ENCODE measurements around the gene BCL2L12. TPM values are rescaled to one million over a fixed set of nuclear protein-coding genes. Genes with fewer than 3 reads are reported as not detected.
A peak's percentile ranks its signal among the peaks of the same experiment; 100 is the strongest.

BCL2L12 gene
- total and polyA plus RNA-seq, 2 donors (not counting 3 experiments of a cell fraction or from before 2014, with no cell fraction given): 49.8 to 58.5 TPM

DNA sequence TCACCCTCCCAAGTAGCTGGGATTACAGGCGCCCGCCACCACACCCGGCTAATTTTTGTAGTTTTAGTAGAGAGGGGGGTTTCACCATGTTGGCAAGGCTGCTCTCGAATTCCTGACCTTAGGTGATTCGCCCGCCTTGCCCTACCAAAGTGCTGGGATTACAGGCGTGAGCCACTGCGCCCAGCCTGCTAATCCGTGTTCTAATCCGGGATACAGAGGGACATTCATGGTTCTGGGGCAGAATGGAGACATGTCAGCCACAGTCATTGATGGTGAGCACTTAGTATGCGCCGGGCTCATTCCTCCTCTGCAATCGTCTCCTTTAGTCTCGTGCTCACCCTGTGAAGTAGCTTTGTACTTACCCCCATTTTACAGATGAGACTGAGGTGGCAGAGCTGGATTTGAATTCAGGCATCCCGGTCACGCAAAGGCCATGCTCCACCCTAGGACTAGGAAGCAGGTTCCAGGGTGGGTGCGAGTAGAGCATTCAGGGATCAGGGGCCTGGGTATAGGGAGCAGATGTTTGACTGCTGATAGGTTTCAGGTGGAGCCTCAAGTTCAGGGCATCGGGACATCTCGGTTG is 34.0 kb upstream of the BCL2L12 start:
- no peaks in the 10 kb centered on the region for H4K20me1 ChIP-seq (replicated peaks; ENCODE audit: control insufficient read depth, extremely low read depth, insufficient read depth, low read length)
- H3K27ac ChIP-seq (ENCODE audit: insufficient read depth, low read depth, low read length): no peak overlapping the region
- H3K9me3 ChIP-seq (replicated peaks; ENCODE audit: control insufficient read depth, insufficient read depth, low read length): no peaks in the 10 kb centered on the region
- H3K9ac ChIP-seq (replicated peaks; ENCODE audit: extremely low read depth, insufficient read depth, low read length): no peak overlapping the region
- H3K4me2 ChIP-seq (ENCODE audit: insufficient read depth, low read length): no peak overlapping the region
- H3K79me2 ChIP-seq (ENCODE audit: control insufficient read depth, insufficient read depth, low read length): peaks cover 2% of the 10 kb centered on the region
- H3K36me3 ChIP-seq (ENCODE audit: control insufficient read depth in 2 of 2, extremely low read depth in 1 of 2, insufficient read depth in 2 of 2, low read length in 2 of 2): peaks cover 0 to 2% of the 10 kb centered on the region in 2 experiments
- no peaks in the 10 kb centered on the region for H3K9me1 ChIP-seq (replicated peaks; ENCODE audit: control insufficient read depth, extremely low read depth, insufficient read depth, low read length)
- FAIRE-seq: no peak
- no peak for TF ChIP-seq EZH2 (IDR thresholded peaks at IDR 0.05; ENCODE audit: borderline replicate concordance, low read depth, low read length, severe bottlenecking)
- TF ChIP-seq FOS (IDR thresholded peaks at IDR 0.05; ENCODE audit: borderline replicate concordance, insufficient read depth, low read length): no peak
- no peak for TF ChIP-seq MYC (IDR thresholded peaks at IDR 0.05; ENCODE audit: low read depth, low read length)
- no peak for TF ChIP-seq CTCF (IDR thresholded peaks at IDR 0.05; ENCODE audit: extremely low read depth in 1 of 2, insufficient read depth in 1 of 2, low read depth in 1 of 2, low read length in 2 of 2)
- no peak for TF ChIP-seq POLR2AphosphoS5 (IDR thresholded peaks at IDR 0.05; ENCODE audit: insufficient read depth, low read depth, low read length)
- no peak for TF ChIP-seq JUN (IDR thresholded peaks at IDR 0.05; ENCODE audit: borderline replicate concordance, insufficient read depth, insufficient read length, low read depth)
- no peak for TF ChIP-seq GATA2 (IDR thresholded peaks at IDR 0.05; ENCODE audit: insufficient read depth, insufficient read length, low read depth, low read length)
- TF ChIP-seq POLR2A (IDR thresholded peaks at IDR 0.05; ENCODE audit: low read depth, low read length): no peak
- TF ChIP-seq MAX (IDR thresholded peaks at IDR 0.05; ENCODE audit: insufficient read depth, insufficient read length): no peak
- peaks cover 10% of the 10 kb centered on the region for H3K4me1 ChIP-seq (ENCODE audit: control insufficient read depth, extremely low read depth, insufficient read depth, low read length)
- TSS peak; percentile 4 for BruUV-seq (replicated peaks)
- no peaks in the 10 kb centered on the region for H3K27me3 ChIP-seq (ENCODE audit: control insufficient read depth in 2 of 2, insufficient read depth in 2 of 2, low read length in 2 of 2)
- H3K4me3 ChIP-seq (replicated peaks in 1 of 3; ENCODE audit: insufficient read depth in 1 of 3, low read depth in 1 of 3, low read length in 3 of 3): no peak overlapping the region
- intact Hi-C loops (cut with micrococcal nuclease): no loop called here
- no peak for DNase-seq (ENCODE audit: low read depth, low spot score)
- POLR2A ChIA-PET: interaction anchor here (1.4 kb wide), 1 partner anchor 8 kb away, joined by 7 read pairs; the partner anchor contains the start of gene RRAS
- no peak overlapping the region for H2AFZ ChIP-seq (ENCODE audit: low read depth, low read length)
- dilution Hi-C loops (cut with MboI; ENCODE audit: extremely low pct_ligation_motif_present, low sequenced_read_pairs): no loop called here
- CTCF ChIA-PET: interaction anchor here (1.3 to 2.3 kb wide), 2 partner anchors 8 to 14 kb away, joined by 4 to 11 read pairs; partner anchors contain the start of gene RRAS

All from endothelial cell of umbilical vein (primary cell).